Measurements from ENCODE around the gene TUBGCP3. TPM values are rescaled to one million over a fixed set of nuclear protein-coding genes. Genes with fewer than 3 reads are reported as not detected.

The TUBGCP3 gene
- total RNA-seq, 1 experiment from 2014 or later: 47.4 TPM

DNA sequence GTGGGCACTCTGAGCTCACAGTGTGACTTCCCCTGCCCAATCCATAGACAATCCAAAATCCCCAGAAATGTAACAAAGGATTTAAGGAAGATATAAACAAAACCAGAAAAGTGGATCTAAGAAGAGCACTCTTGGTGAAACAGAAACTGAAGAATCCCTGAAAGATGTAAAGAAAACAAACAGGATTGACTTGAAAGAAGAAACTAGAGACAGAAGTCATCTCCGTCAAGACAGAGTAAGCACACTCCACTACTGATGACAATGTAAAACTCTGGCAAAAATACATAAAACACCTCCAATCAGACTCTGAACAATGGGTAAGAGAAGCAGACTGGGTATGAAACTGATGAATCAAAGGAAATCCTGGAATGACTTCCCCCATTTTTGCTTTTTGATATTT is 13.5 kb downstream of the TUBGCP3 start:
- intact Hi-C loops (cut with micrococcal nuclease; ENCODE audit: unreplicated experiment): no loop called here
- H3K27me3 ChIP-seq (ENCODE audit: insufficient read depth, low read depth): no peaks in the 10 kb centered on the region
- ChIA-PET CTCF (no interaction called here), POLR2A (ENCODE audit: unreplicated experiment) (no interaction called here)
- H3K36me3 ChIP-seq (ENCODE audit: low read depth): peaks cover 5% of the 10 kb centered on the region; the same call in 1 of the 2 replicates
- H3K27ac ChIP-seq: no peak overlapping the region
- H3K9me2 ChIP-seq (ENCODE audit: insufficient read depth): no peaks in the 10 kb centered on the region
- no peaks in the 10 kb centered on the region for H3K4me1 ChIP-seq (replicated peaks; ENCODE audit: insufficient read depth)
- H3K4me3 ChIP-seq: no peak overlapping the region
- TF ChIP-seq EZH2 (IDR thresholded peaks at IDR 0.05; ENCODE audit: low read depth): no peak
- TF ChIP-seq, protein P1, sequence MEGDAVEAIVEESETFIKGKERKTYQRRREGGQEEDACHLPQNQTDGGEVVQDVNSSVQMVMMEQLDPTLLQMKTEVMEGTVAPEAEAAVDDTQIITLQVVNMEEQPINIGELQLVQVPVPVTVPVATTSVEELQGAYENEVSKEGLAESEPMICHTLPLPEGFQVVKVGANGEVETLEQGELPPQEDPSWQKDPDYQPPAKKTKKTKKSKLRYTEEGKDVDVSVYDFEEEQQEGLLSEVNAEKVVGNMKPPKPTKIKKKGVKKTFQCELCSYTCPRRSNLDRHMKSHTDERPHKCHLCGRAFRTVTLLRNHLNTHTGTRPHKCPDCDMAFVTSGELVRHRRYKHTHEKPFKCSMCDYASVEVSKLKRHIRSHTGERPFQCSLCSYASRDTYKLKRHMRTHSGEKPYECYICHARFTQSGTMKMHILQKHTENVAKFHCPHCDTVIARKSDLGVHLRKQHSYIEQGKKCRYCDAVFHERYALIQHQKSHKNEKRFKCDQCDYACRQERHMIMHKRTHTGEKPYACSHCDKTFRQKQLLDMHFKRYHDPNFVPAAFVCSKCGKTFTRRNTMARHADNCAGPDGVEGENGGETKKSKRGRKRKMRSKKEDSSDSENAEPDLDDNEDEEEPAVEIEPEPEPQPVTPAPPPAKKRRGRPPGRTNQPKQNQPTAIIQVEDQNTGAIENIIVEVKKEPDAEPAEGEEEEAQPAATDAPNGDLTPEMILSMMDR (conservative IDR thresholded peaks at IDR 0.05): no peak
- H2AFZ ChIP-seq: no peak overlapping the region
- no TSS peak for BruUV-seq (replicated peaks)
- H4K20me1 ChIP-seq (ENCODE audit: insufficient read depth): peaks cover 58% of the 10 kb centered on the region
- no peak for DNase-seq
- H3F3A ChIP-seq (ENCODE audit: insufficient read depth, low read depth): no peaks in the 10 kb centered on the region
- H3K79me2 ChIP-seq (ENCODE audit: low read depth): peaks cover 93% of the 10 kb centered on the region
- no peak overlapping the region for H3K4me2 ChIP-seq
- no peaks in the 10 kb centered on the region for H3K9me3 ChIP-seq (ENCODE audit: insufficient read depth, low read depth)

DNA sequence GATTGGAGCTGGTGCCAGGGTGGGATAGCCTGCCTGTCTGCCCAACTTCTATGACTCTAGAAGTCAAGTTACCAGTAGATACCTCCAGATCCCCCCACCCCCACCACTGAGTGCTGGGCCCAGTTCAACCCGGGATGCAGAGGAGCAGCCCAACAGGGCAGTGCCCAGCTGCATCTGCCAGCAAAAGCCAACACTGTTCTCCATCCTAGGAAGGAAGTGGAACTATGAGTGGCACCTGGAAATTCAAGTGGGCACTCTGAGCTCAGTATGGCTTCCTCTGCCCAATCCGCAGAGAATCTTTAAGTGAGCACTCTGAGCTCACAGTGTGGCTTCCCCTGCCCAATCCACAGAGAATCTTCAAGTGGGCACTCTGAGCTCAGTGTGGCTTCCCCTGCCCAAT is 14.2 kb downstream of the TUBGCP3 start:
- peaks cover 5% of the 10 kb centered on the region; the same call in 1 of the 2 replicates for H3K36me3 ChIP-seq (ENCODE audit: low read depth)
- CTCF ChIA-PET: no interaction called here
- H3K4me3 ChIP-seq: no peak overlapping the region
- no peaks in the 10 kb centered on the region for H3K9me2 ChIP-seq (ENCODE audit: insufficient read depth)
- BruUV-seq (replicated peaks): no TSS peak
- H4K20me1 ChIP-seq (ENCODE audit: insufficient read depth): peaks cover 58% of the 10 kb centered on the region
- H2AFZ ChIP-seq: no peak overlapping the region
- H3K4me2 ChIP-seq: no peak overlapping the region
- DNase-seq: no peak
- H3K79me2 ChIP-seq (ENCODE audit: low read depth): peaks cover 86% of the 10 kb centered on the region
- H3F3A ChIP-seq (ENCODE audit: insufficient read depth, low read depth): no peaks in the 10 kb centered on the region
- no peak overlapping the region for H3K27ac ChIP-seq
- no peaks in the 10 kb centered on the region for H3K27me3 ChIP-seq (ENCODE audit: insufficient read depth, low read depth)
- TF ChIP-seq EZH2 (IDR thresholded peaks at IDR 0.05; ENCODE audit: low read depth): no peak
- TF ChIP-seq, protein P1 (conservative IDR thresholded peaks at IDR 0.05): no peak
- H3K9me3 ChIP-seq (ENCODE audit: insufficient read depth, low read depth): no peaks in the 10 kb centered on the region
- H3K4me1 ChIP-seq (replicated peaks; ENCODE audit: insufficient read depth): no peaks in the 10 kb centered on the region
- POLR2A ChIA-PET (ENCODE audit: unreplicated experiment): no interaction called here
- intact Hi-C loops (cut with micrococcal nuclease; ENCODE audit: unreplicated experiment): no loop called here

DNA sequence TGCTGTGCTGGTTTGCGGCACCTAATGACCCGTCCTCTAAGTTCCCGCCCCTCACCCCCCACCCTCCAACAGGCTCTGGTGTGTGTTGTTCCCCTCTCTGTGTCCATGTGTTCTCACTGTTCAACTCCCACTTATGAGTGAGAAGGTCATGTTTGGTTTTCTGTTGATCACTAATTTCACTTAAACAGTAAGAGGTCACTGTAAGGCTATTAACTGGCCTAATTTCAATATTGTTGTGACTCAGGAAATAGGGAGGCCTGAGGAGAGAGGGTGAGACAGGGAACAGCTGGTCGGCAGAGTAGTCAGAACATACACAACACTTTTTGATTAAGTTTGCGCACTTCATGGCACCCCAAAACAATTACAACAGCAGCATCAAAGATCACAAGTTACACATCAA is 15.6 kb downstream of the TUBGCP3 start:
- Histone ChIP-seq H3K27ac (no peak overlapping the region), H3K36me3 (ENCODE audit: low read depth) (peaks cover 11% of the 10 kb centered on the region; the same call in 1 of the 2 replicates), H4K20me1 (ENCODE audit: insufficient read depth) (peaks cover 54% of the 10 kb centered on the region), H3K27me3 (ENCODE audit: insufficient read depth, low read depth) (no peaks in the 10 kb centered on the region), H3K79me2 (ENCODE audit: low read depth) (peaks cover 76% of the 10 kb centered on the region), H3K9me3 (ENCODE audit: insufficient read depth, low read depth) (no peaks in the 10 kb centered on the region), H2AFZ (no peak overlapping the region), H3F3A (ENCODE audit: insufficient read depth, low read depth) (no peaks in the 10 kb centered on the region), H3K4me1 (replicated peaks; ENCODE audit: insufficient read depth) (no peaks in the 10 kb centered on the region), H3K4me2 (no peak overlapping the region), H3K9me2 (ENCODE audit: insufficient read depth) (no peaks in the 10 kb centered on the region), H3K4me3 (no peak overlapping the region)
- intact Hi-C loops (cut with micrococcal nuclease; ENCODE audit: unreplicated experiment): no loop called here
- ChIA-PET CTCF (no interaction called here), POLR2A (ENCODE audit: unreplicated experiment) (no interaction called here)
- no TSS peak for BruUV-seq (replicated peaks)
- no peak for TF ChIP-seq EZH2 (IDR thresholded peaks at IDR 0.05; ENCODE audit: low read depth)
- TF ChIP-seq, protein P1 (conservative IDR thresholded peaks at IDR 0.05): no peak
- no peak for DNase-seq

All from PC-9 (cell line).